Astrocyte (in vitro differentiated cells and primary cell): ENCODE results near the gene KRT77. TPM values are rescaled to one million over a fixed set of nuclear protein-coding genes. Genes with fewer than 3 reads are reported as not detected.

Experiments
- DNase-seq: peaks from one replicate; pipeline ENCODE4 v3.0.0-alpha.2; 2010; ENCODE audit warnings: low read depth
- FAIRE-seq: peaks from 2 replicates; lab custom pipeline; 2011; peaks lifted over from hg19 to GRCh38; lab: Jason Lieb, UNC
- H2AFZ ChIP-seq: 2 replicates; pipeline ENCODE4 v1.6.0; 2012; ENCODE audit warnings: low read depth, low read length, inconsistent platforms
- H3K27ac ChIP-seq: 2 replicates; pipeline ENCODE4 v1.5.1; 2011; ENCODE audit warnings: low read depth, low read length, inconsistent platforms
- H3K27me3 ChIP-seq: 2 replicates; pipeline ENCODE4 v1.6.0; 2011; ENCODE audit warnings: low read length, inconsistent platforms; ENCODE audit not compliant: insufficient read depth
- H3K36me3 ChIP-seq: 2 replicates; pipeline ENCODE4 v1.5.1; 2011; ENCODE audit warnings: low read length, inconsistent platforms; ENCODE audit not compliant: insufficient read depth
- H3K4me1 ChIP-seq: 2 replicates; pipeline ENCODE4 v1.5.1; 2011; ENCODE audit warnings: low read length, inconsistent platforms; ENCODE audit not compliant: insufficient read depth
- H3K4me2 ChIP-seq: 2 replicates; pipeline ENCODE4 v1.6.0; 2012; ENCODE audit warnings: low read length, inconsistent platforms
- H3K4me3 ChIP-seq: 2 replicates; pipeline ENCODE4 v1.5.1; 2011; ENCODE audit warnings: low read depth, mild to moderate bottlenecking, low read length, inconsistent platforms; ENCODE audit not compliant: insufficient read depth
- H3K79me2 ChIP-seq: 2 replicates; pipeline ENCODE4 v1.6.0; 2012; ENCODE audit warnings: mild to moderate bottlenecking, low read length, inconsistent platforms; ENCODE audit not compliant: insufficient read depth
- H3K9ac ChIP-seq: 2 replicates; pipeline ENCODE4 v1.6.0; 2012; ENCODE audit warnings: mild to moderate bottlenecking, low read length, inconsistent platforms
- H3K9me3 ChIP-seq: 2 replicates; pipeline ENCODE4 v1.5.1; 2012; ENCODE audit warnings: low read depth, mild to moderate bottlenecking, low read length, inconsistent platforms; ENCODE audit not compliant: insufficient read depth
- H4K20me1 ChIP-seq: 2 replicates; pipeline ENCODE4 v1.6.0; 2012; ENCODE audit warnings: low read length, inconsistent platforms; ENCODE audit not compliant: insufficient read depth
- H3K27ac Mint-ChIP-seq: one replicate; pipeline ENCODE4 v1.8.0; 2021; ENCODE audit warnings: mild to moderate bottlenecking, mixed read lengths; ENCODE audit not compliant: unreplicated experiment
- H3K27me3 Mint-ChIP-seq: one replicate; pipeline ENCODE4 v1.8.0; 2021; ENCODE audit warnings: low read depth, mixed read lengths; ENCODE audit not compliant: unreplicated experiment
- H3K36me3 Mint-ChIP-seq: one replicate; pipeline ENCODE4 v1.8.0; 2021; ENCODE audit warnings: low read depth, mixed read lengths; ENCODE audit not compliant: unreplicated experiment
- H3K4me1 Mint-ChIP-seq: one replicate; pipeline ENCODE4 v1.8.0; 2021; ENCODE audit warnings: low read depth, mixed read lengths; ENCODE audit not compliant: unreplicated experiment
- H3K4me3 Mint-ChIP-seq: one replicate; pipeline ENCODE4 v1.8.0; 2021; ENCODE audit warnings: mild to moderate bottlenecking, moderate library complexity, mixed read lengths; ENCODE audit not compliant: unreplicated experiment
- H3K9me3 Mint-ChIP-seq: one replicate; pipeline ENCODE4 v1.8.0; 2021; ENCODE audit warnings: mild to moderate bottlenecking, mixed read lengths; ENCODE audit not compliant: unreplicated experiment
- CTCF ChIP-seq: IDR thresholded peaks from 2 replicates; pipeline ENCODE4 v1.5.1; 2011; ENCODE audit warnings: low read depth, mild to moderate bottlenecking, inconsistent platforms, low read length, moderate library complexity; ENCODE audit not compliant: insufficient read depth
- EZH2 ChIP-seq: IDR thresholded peaks from 2 replicates; pipeline ENCODE4 v1.6.1; 2012; ENCODE audit warnings: mild to moderate bottlenecking, low read length, inconsistent platforms; ENCODE audit not compliant: insufficient read depth
- total RNA-seq: library from RNA; stranded (reverse); gene quantifications from 2 replicates; pipeline ENCODE4 v1.2.1, GENCODE V29; 2021

Gene KRT77
- total RNA-seq, 1 donor from 2014 or later = not detected

- H3K27me3 ChIP-seq = peaks cover 28% of the 10 kb centered on the region
- no peaks in the 10 kb centered on the region for H4K20me1 ChIP-seq
- H3K79me2 ChIP-seq = no peaks in the 10 kb centered on the region
- no peaks in the 10 kb centered on the region for H3K9me3 ChIP-seq
- no peak overlapping the region for H3K27ac ChIP-seq
- no peaks in the 10 kb centered on the region for H3K36me3 Mint-ChIP-seq
- H3K4me3 Mint-ChIP-seq = no peak overlapping the region
- no peak overlapping the region for H3K27ac Mint-ChIP-seq
- H3K27me3 Mint-ChIP-seq = peaks cover 27% of the 10 kb centered on the region
- no peak overlapping the region for H2AFZ ChIP-seq
- H3K9ac ChIP-seq = no peak overlapping the region
- no peaks in the 10 kb centered on the region for H3K36me3 ChIP-seq
- H3K4me1 Mint-ChIP-seq = peaks cover 9% of the 10 kb centered on the region
- DNase-seq (no peak), FAIRE-seq (no peak)
- no peak for TF ChIP-seq CTCF
- no peak for TF ChIP-seq EZH2
- no peak overlapping the region for H3K4me2 ChIP-seq
- H3K9me3 Mint-ChIP-seq = peaks cover 2% of the 10 kb centered on the region
- H3K4me3 ChIP-seq = no peak overlapping the region
- no peaks in the 10 kb centered on the region for H3K4me1 ChIP-seq
Measured at GRCh38 chr12:52674433-52674775, 28.9 kb downstream of the KRT77 start.

- H3K4me2 ChIP-seq = no peak overlapping the region
- H3K4me1 Mint-ChIP-seq = peaks cover 9% of the 10 kb centered on the region
- no peak overlapping the region for H3K27ac Mint-ChIP-seq
- H3K36me3 Mint-ChIP-seq = no peaks in the 10 kb centered on the region
- peaks cover 31% of the 10 kb centered on the region for H3K27me3 ChIP-seq
- no peaks in the 10 kb centered on the region for H3K79me2 ChIP-seq
- FAIRE-seq (no peak), DNase-seq (no peak)
- H3K27me3 Mint-ChIP-seq = peaks cover 27% of the 10 kb centered on the region
- H4K20me1 ChIP-seq = no peaks in the 10 kb centered on the region
- H3K9me3 ChIP-seq = no peaks in the 10 kb centered on the region
- TF ChIP-seq EZH2 = no peak
- TF ChIP-seq CTCF = no peak
- no peak overlapping the region for H3K9ac ChIP-seq
- no peaks in the 10 kb centered on the region for H3K4me1 ChIP-seq
- H3K9me3 Mint-ChIP-seq = peaks cover 2% of the 10 kb centered on the region
- H3K27ac ChIP-seq = no peak overlapping the region
- H3K4me3 Mint-ChIP-seq = no peak overlapping the region
- no peaks in the 10 kb centered on the region for H3K36me3 ChIP-seq
- no peak overlapping the region for H3K4me3 ChIP-seq
- H2AFZ ChIP-seq = no peak overlapping the region
Measured at GRCh38 chr12:52673713-52674432, 29.5 kb downstream of the KRT77 start.

- Mint-ChIP-seq H3K27ac (no peak overlapping the region), H3K36me3 (no peaks in the 10 kb centered on the region), H3K27me3 (peaks cover 23% of the 10 kb centered on the region), H3K4me3 (no peak overlapping the region), H3K4me1 (peaks cover 9% of the 10 kb centered on the region), H3K9me3 (peaks cover 2% of the 10 kb centered on the region)
- Histone ChIP-seq H3K36me3 (no peaks in the 10 kb centered on the region), H3K27ac (no peak overlapping the region), H3K4me2 (no peak overlapping the region), H3K4me1 (no peaks in the 10 kb centered on the region), H3K27me3 (peaks cover 25% of the 10 kb centered on the region), H3K79me2 (no peaks in the 10 kb centered on the region), H3K9ac (no peak overlapping the region), H4K20me1 (no peaks in the 10 kb centered on the region), H2AFZ (no peak overlapping the region), H3K4me3 (no peak overlapping the region), H3K9me3 (no peaks in the 10 kb centered on the region)
- TF ChIP-seq EZH2 = no peak
- no peak for TF ChIP-seq CTCF
- FAIRE-seq = no peak
- peak; percentile 1 for DNase-seq
Measured at GRCh38 chr12:52673217-52673616, 30.1 kb downstream of the KRT77 start.
